ENCODE measurements around the gene SCUBE1.

DNA sequence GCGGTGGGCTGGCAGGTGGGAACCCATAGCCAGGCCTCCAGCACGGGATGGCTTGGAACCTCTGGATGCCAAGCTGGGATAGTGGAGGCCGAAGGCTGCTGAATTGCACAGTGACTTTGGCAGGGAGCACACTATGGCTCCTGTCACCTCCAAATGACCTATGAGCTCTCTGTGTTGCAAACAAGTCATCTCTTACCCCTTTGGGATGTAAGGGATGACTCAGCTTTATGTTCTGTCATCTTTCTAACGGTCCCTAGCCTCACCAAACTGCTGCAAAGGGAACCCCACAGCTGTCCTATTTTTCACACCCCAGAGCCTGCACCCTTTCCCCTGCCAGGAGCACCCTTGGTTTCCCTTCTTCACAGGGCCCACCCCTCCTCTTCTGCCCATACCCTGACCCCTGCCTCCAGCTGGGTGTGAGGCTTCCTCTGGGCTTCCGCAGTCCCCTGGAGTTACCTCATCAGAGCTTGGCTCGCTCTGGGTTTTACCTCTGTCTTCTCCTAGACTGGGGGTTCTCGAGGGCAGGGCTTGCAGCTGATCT, 2.7 kb upstream of the SCUBE1 start:
- TF ChIP-seq, protein P1, sequence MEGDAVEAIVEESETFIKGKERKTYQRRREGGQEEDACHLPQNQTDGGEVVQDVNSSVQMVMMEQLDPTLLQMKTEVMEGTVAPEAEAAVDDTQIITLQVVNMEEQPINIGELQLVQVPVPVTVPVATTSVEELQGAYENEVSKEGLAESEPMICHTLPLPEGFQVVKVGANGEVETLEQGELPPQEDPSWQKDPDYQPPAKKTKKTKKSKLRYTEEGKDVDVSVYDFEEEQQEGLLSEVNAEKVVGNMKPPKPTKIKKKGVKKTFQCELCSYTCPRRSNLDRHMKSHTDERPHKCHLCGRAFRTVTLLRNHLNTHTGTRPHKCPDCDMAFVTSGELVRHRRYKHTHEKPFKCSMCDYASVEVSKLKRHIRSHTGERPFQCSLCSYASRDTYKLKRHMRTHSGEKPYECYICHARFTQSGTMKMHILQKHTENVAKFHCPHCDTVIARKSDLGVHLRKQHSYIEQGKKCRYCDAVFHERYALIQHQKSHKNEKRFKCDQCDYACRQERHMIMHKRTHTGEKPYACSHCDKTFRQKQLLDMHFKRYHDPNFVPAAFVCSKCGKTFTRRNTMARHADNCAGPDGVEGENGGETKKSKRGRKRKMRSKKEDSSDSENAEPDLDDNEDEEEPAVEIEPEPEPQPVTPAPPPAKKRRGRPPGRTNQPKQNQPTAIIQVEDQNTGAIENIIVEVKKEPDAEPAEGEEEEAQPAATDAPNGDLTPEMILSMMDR (conservative IDR thresholded peaks at IDR 0.05; ENCODE audit: low read length) = no peak
- TF ChIP-seq EZH2phosphoT487 (IDR thresholded peaks at IDR 0.05; ENCODE audit: borderline replicate concordance, low read depth, low read length) = no peak
